Panc1 (cell line): ENCODE results near the gene BRME1.

Experiments used
- POLR2AphosphoS5 ChIP-seq: IDR thresholded peaks from 2 replicates; pipeline ENCODE4 v1.6.1; 2012; ENCODE audit warnings: mild to moderate bottlenecking, low read depth, low read length, moderate library complexity
- SIN3A ChIP-seq: IDR thresholded peaks from 2 replicates; pipeline ENCODE4 v1.6.1; 2012; ENCODE audit warnings: low read depth, mild to moderate bottlenecking, low read length, moderate library complexity, borderline replicate concordance; ENCODE audit not compliant: insufficient read depth
- TCF7L2 ChIP-seq: IDR thresholded peaks from 2 replicates; pipeline ENCODE4 v1.6.1; 2011; ENCODE audit warnings: mild to moderate bottlenecking, low read depth, low read length, inconsistent platforms
- TF ChIP-seq, protein P1 (sequence below): fragments of 450-650 bp; IDR thresholded peaks from 2 replicates; pipeline ENCODE4 v1.5.1; 2017; ENCODE audit warnings: mild to moderate bottlenecking
- TF ChIP-seq, protein P2 (sequence below), 2 experiments: IDR thresholded peaks; 2 replicates each; pipeline ENCODE4 v1.6.1; 2011 to 2012; ENCODE audit warnings: low read depth in 2 of 2, control low read depth in 1 of 2, low read length in 1 of 2, mild to moderate bottlenecking in 1 of 2, moderate library complexity in 1 of 2; ENCODE audit not compliant: insufficient read depth in 1 of 2

GRCh38 chr19:13913352-13913751 is 7.4 kb upstream of the BRME1 start:
- TF ChIP-seq, protein P1, sequence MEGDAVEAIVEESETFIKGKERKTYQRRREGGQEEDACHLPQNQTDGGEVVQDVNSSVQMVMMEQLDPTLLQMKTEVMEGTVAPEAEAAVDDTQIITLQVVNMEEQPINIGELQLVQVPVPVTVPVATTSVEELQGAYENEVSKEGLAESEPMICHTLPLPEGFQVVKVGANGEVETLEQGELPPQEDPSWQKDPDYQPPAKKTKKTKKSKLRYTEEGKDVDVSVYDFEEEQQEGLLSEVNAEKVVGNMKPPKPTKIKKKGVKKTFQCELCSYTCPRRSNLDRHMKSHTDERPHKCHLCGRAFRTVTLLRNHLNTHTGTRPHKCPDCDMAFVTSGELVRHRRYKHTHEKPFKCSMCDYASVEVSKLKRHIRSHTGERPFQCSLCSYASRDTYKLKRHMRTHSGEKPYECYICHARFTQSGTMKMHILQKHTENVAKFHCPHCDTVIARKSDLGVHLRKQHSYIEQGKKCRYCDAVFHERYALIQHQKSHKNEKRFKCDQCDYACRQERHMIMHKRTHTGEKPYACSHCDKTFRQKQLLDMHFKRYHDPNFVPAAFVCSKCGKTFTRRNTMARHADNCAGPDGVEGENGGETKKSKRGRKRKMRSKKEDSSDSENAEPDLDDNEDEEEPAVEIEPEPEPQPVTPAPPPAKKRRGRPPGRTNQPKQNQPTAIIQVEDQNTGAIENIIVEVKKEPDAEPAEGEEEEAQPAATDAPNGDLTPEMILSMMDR: no peak
- TF ChIP-seq, protein P2, sequence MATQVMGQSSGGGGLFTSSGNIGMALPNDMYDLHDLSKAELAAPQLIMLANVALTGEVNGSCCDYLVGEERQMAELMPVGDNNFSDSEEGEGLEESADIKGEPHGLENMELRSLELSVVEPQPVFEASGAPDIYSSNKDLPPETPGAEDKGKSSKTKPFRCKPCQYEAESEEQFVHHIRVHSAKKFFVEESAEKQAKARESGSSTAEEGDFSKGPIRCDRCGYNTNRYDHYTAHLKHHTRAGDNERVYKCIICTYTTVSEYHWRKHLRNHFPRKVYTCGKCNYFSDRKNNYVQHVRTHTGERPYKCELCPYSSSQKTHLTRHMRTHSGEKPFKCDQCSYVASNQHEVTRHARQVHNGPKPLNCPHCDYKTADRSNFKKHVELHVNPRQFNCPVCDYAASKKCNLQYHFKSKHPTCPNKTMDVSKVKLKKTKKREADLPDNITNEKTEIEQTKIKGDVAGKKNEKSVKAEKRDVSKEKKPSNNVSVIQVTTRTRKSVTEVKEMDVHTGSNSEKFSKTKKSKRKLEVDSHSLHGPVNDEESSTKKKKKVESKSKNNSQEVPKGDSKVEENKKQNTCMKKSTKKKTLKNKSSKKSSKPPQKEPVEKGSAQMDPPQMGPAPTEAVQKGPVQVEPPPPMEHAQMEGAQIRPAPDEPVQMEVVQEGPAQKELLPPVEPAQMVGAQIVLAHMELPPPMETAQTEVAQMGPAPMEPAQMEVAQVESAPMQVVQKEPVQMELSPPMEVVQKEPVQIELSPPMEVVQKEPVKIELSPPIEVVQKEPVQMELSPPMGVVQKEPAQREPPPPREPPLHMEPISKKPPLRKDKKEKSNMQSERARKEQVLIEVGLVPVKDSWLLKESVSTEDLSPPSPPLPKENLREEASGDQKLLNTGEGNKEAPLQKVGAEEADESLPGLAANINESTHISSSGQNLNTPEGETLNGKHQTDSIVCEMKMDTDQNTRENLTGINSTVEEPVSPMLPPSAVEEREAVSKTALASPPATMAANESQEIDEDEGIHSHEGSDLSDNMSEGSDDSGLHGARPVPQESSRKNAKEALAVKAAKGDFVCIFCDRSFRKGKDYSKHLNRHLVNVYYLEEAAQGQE (IDR thresholded peaks at IDR 0.05; ENCODE audit: insufficient read depth in 1 of 2, low read depth in 2 of 2, low read length in 1 of 2): no peak
- no peak for TF ChIP-seq POLR2AphosphoS5
- no peak for TF ChIP-seq SIN3A
- TF ChIP-seq TCF7L2: no peak
